ENCODE measurements around the gene LMO3.

DNA sequence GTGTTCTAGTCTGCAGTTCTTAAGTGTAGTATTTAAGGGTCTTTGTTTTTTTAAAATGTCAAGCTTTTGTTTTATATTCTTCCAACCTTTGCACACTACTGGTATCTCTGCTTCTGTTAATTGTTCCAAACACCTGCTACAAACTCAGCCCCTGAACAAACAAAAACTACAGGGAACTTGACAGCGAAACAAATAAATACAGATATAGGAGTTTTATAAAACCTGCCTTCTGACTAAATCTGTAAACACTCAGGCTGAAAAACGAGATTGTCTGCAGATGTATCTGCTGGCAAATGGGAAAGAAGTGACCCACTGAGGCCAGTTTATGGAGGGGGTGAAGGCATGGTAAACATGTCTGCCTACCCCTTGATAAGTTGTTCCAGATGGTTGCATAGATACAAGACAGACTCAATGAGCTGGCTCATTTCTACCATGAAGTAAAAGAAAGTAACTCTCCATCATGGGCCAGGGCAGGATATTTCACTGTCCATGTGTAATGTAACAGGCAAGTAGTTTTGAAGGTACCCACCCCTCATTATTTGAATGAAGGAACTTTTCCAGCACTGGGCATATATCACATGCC is 75.6 kb downstream of the LMO3 start:
- TF ChIP-seq POLR2A (IDR thresholded peaks at IDR 0.05; ENCODE audit: control extremely low read depth in 1 of 2, low read depth in 2 of 2, low read length in 2 of 2) (no peak), NRF1 (IDR thresholded peaks at IDR 0.05; ENCODE audit: low read depth, low read length) (no peak), SAP30 (IDR thresholded peaks at IDR 0.05; ENCODE audit: insufficient read depth, insufficient replicate concordance, low read length) (no peak)
- TF ChIP-seq, protein P1, sequence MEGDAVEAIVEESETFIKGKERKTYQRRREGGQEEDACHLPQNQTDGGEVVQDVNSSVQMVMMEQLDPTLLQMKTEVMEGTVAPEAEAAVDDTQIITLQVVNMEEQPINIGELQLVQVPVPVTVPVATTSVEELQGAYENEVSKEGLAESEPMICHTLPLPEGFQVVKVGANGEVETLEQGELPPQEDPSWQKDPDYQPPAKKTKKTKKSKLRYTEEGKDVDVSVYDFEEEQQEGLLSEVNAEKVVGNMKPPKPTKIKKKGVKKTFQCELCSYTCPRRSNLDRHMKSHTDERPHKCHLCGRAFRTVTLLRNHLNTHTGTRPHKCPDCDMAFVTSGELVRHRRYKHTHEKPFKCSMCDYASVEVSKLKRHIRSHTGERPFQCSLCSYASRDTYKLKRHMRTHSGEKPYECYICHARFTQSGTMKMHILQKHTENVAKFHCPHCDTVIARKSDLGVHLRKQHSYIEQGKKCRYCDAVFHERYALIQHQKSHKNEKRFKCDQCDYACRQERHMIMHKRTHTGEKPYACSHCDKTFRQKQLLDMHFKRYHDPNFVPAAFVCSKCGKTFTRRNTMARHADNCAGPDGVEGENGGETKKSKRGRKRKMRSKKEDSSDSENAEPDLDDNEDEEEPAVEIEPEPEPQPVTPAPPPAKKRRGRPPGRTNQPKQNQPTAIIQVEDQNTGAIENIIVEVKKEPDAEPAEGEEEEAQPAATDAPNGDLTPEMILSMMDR (IDR thresholded peaks at IDR 0.05; ENCODE audit: control extremely low read depth in 1 of 3, insufficient read depth in 1 of 3, low read depth in 1 of 3, low read length in 3 of 3), result no peak

Measured in H1 (cell line).